ENCODE data around the gene ABCB11. TPM values are rescaled to one million over a fixed set of nuclear protein-coding genes. Genes with fewer than 3 reads are reported as not detected.

Gene ABCB11
- total and polyA plus RNA-seq, 10 of the 15 experiments (the other 5 are each of a cell fraction or from before 2014, with no cell fraction given): not detected

GRCh38 chr2:168981651-168982050 lies 49.5 kb downstream of the ABCB11 start:
- SMC1A ChIA-PET (ENCODE audit: uncharacterized antibody, unreplicated experiment): no interaction called here
- RAD21 ChIA-PET (ENCODE audit: unreplicated experiment): no interaction called here
- BruUV-seq (replicated peaks): no TSS peak
- TF ChIP-seq CEBPZ (IDR thresholded peaks at IDR 0.05; ENCODE audit: low read depth, low read length) (no peak), TARDBP (IDR thresholded peaks at IDR 0.05; ENCODE audit: borderline replicate concordance) (no peak), PKNOX1 (IDR thresholded peaks at IDR 0.05) (no peak), EED (IDR thresholded peaks at IDR 0.05; ENCODE audit: low read depth) (no peak), CBX5 (IDR thresholded peaks at IDR 0.05; ENCODE audit: low read depth) (no peak), ZZZ3 (IDR thresholded peaks at IDR 0.05; ENCODE audit: control insufficient read depth, insufficient read length, low read depth) (no peak), SUZ12 (IDR thresholded peaks at IDR 0.05; ENCODE audit: unreplicated experiment) (no peak), POLR2AphosphoS2 (IDR thresholded peaks at IDR 0.05; ENCODE audit: low read depth, low read length) (no peak)
- TF ChIP-seq, protein P1, sequence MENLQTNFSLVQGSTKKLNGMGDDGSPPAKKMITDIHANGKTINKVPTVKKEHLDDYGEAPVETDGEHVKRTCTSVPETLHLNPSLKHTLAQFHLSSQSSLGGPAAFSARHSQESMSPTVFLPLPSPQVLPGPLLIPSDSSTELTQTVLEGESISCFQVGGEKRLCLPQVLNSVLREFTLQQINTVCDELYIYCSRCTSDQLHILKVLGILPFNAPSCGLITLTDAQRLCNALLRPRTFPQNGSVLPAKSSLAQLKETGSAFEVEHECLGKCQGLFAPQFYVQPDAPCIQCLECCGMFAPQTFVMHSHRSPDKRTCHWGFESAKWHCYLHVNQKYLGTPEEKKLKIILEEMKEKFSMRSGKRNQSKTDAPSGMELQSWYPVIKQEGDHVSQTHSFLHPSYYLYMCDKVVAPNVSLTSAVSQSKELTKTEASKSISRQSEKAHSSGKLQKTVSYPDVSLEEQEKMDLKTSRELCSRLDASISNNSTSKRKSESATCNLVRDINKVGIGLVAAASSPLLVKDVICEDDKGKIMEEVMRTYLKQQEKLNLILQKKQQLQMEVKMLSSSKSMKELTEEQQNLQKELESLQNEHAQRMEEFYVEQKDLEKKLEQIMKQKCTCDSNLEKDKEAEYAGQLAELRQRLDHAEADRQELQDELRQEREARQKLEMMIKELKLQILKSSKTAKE (IDR thresholded peaks at IDR 0.05; ENCODE audit: low read depth, poor library complexity, severe bottlenecking): no peak
- 51% methylated on average over 3 of the region's 3 CpGs for WGBS (ENCODE audit: insufficient coverage, insufficient replicate concordance, low lambda C conversion rate, missing lambda C conversion rate)
- H3K9ac ChIP-seq (ENCODE audit: control insufficient read depth, insufficient read depth, low read length): no peak overlapping the region
- no peak overlapping the region for H2AFZ ChIP-seq (ENCODE audit: control insufficient read depth, low read depth, low read length)
- no peak overlapping the region for H3K4me3 ChIP-seq
- H3K36me3 ChIP-seq (ENCODE audit: control insufficient read depth in 2 of 2, insufficient read depth in 2 of 2, low read length in 1 of 2): no peaks in the 10 kb centered on the region
- H3K9me3 ChIP-seq (replicated peaks; ENCODE audit: control insufficient read depth, insufficient read depth, low read length): no peaks in the 10 kb centered on the region
- H3K27me3 ChIP-seq (replicated peaks in 1 of 2; ENCODE audit: control insufficient read depth in 2 of 2, insufficient read depth in 2 of 2, low read length in 1 of 2): no peaks in the 10 kb centered on the region
- no peak for FAIRE-seq
- ATAC-seq: no peak
- CTCF ChIA-PET: no interaction called here
- H3K4me1 ChIP-seq (ENCODE audit: control insufficient read depth, insufficient read depth, low read length): no peaks in the 10 kb centered on the region
- H3K4me2 ChIP-seq (ENCODE audit: control insufficient read depth, insufficient read depth): no peak overlapping the region
- in situ Hi-C loops (cut with MboI): no loop called here
- POLR2A ChIA-PET: no interaction called here
- H4K20me1 ChIP-seq (ENCODE audit: control insufficient read depth, insufficient read depth): no peaks in the 10 kb centered on the region
- intact Hi-C loops (cut with micrococcal nuclease; ENCODE audit: unreplicated experiment): no loop called here
- no peaks in the 10 kb centered on the region for H3K79me2 ChIP-seq (ENCODE audit: control insufficient read depth, insufficient read depth, low read length)
- DNase-seq (ENCODE audit: low read depth, low spot score): no peak
- H3K27ac ChIP-seq (ENCODE audit: control insufficient read depth, insufficient read depth): no peak overlapping the region

Measured in GM12878 (cell line).